Heart right ventricle (tissue), 16 donors: ENCODE results near the gene MMP24. TPM values are rescaled to one million over a fixed set of nuclear protein-coding genes. Genes with fewer than 3 reads are reported as not detected.

Experiments used
- ATAC-seq, 8 donors: fragments of 200-7000 bp; cut with Tn5 transposase; one replicate each; pipeline ENCODE4 v1.9.1; 2020; ENCODE audit warnings: mild to moderate bottlenecking in 8 of 8, moderate library complexity in 8 of 8, moderate number of reproducible peaks in 1 of 8
- DNase-seq, 2 donors: peaks; one replicate each; pipeline ENCODE4 v3.0.0-alpha.2; 2020
- H3K27ac ChIP-seq, 10 donors: fragments of 200-600 bp; sonication (generic) in 2 of 10; one replicate each; pipeline versions ENCODE4 v1.5.0 to v1.8.0; 2020 to 2022; ENCODE audit warnings: mild to moderate bottlenecking in 3 of 10
- H3K27me3 ChIP-seq, 7 donors: fragments of 200-600 bp; one replicate each; pipeline ENCODE4 v1.8.0; 2021 to 2022; ENCODE audit warnings: mild to moderate bottlenecking in 2 of 7
- H3K36me3 ChIP-seq, 9 donors: fragments of 200-600 bp; sonication (generic) in 1 of 9; one replicate each; pipeline versions ENCODE4 v1.5.0 to v1.8.0; 2020 to 2022; ENCODE audit warnings: mild to moderate bottlenecking in 2 of 9
- H3K4me1 ChIP-seq, 9 donors: fragments of 200-600 bp; sonication (generic) in 1 of 9; one replicate each; pipeline versions ENCODE4 v1.5.0 to v1.8.0; 2020 to 2022; ENCODE audit warnings: mild to moderate bottlenecking in 4 of 9
- H3K4me3 ChIP-seq, 10 donors: fragments of 200-600 bp; sonication (generic) in 2 of 10; one replicate each; pipeline versions ENCODE4 v1.5.0 to v1.8.0; 2020 to 2022; ENCODE audit warnings: mild to moderate bottlenecking in 7 of 10, moderate library complexity in 2 of 10
- H3K9me3 ChIP-seq, 11 donors: fragments of 200-600 bp in 10 of 11; sonication (generic) in 2 of 11; one replicate each; pipeline versions ENCODE4 v1.5.0 to v1.8.0; 2013 to 2022; ENCODE audit warnings: mild to moderate bottlenecking in 2 of 11, control low read depth in 1 of 11, moderate library complexity in 1 of 11
- CTCF ChIP-seq, 9 donors: fragments of 200-600 bp; sonication (generic) in 2 of 9; IDR thresholded peaks; one replicate each; pipeline versions ENCODE4 v1.5.0 to v1.8.0; 2021 to 2022; ENCODE audit warnings: antibody characterized with exemption in 9 of 9, mild to moderate bottlenecking in 5 of 9, moderate library complexity in 1 of 9
- WGBS, 2 donors: extraction: QIAGEN DNeasy Blood & Tissue Kit; methylation state at CpG; one replicate each; pipeline ENCODE4 v1.1.7; 2013; ENCODE audit warnings: inconsistent platforms in 1 of 2; 5-methylcytosine and 5-hydroxymethylcytosine counted together
- intact Hi-C, 10 donors: fragments of 100-400 bp; cut with DNase I; formaldehyde crosslinking; loops; one replicate each; pipeline versions ENCODE4 v1.11.1 to v1.14.2; 2022
- polyA plus RNA-seq, 2 donors: library from polyadenylated mRNA; stranded (reverse); fragments of 200-250 nt; gene quantifications; one replicate each; pipeline ENCODE4 v1.2.3, GENCODE V29; 2013
- total RNA-seq, 10 donors: library from RNA; stranded (reverse); fragmentation: NEBNext Ultra II Directional in 3 of 10; extraction: Animal tissue kit (Norgen Biotek cat#: 25700) in 3 of 10; gene quantifications; one replicate each; pipeline versions ENCODE4 v1.2.1 to v1.2.4, GENCODE V29; 2021 to 2023
- donor health status: Arrhythmogenic right ventricular cardiomyopathy.
- donor health status: ischemic (EF 13 %, LVEDD 7.1; RV severe dilation, severe dysfunction).
- donor health status: healthy with polysubstance abuse.
- donor health status: DM: no; HTN: yes; CAD: no.
- donor health status: DM: no; HTN: no; CAD: no.
- donor health status: ischemic (EF 25% LVEDD 6.9; RV normal size, moderate dysfunction).
- donor health status: ischemic (EF 25% LVEDD 5.7; RV mildly dilated, moderate dysfunction).
- donor health status: healthy.
- donor health status: DM: yes; HTN: yes; CAD: no.
- donor health status: Ischemic cardiomyopathy.
- donor health status: ischemic (EF 35%, LVEDD 5.7; RV mildly dilated, moderate dysfunction).
- donor health status: nonischemic (EF 11% LVEDD 7.7; RV severe dilation, severe dysfunction).
- donor health status: DM: yes; HTN: yes; CAD: no.
- donor health status: PGD.
- donor health status: ischemic (EF 29% LVEDD 5.4; RV normal size, mild dysfunction).
- donor health status: nonischemic (EF 23%, LVEDD 6.1; RV moderate dilation, normal function).

MMP24 gene
- total and polyA plus RNA-seq, 12 donors = 0.09 to 1.2 (median 0.22) TPM; not detected in 1

GRCh38 chr20:35277531-35278395 lies 51.3 kb downstream of the MMP24 start, which contains the start of gene MMP24OS:
Gene MMP24OS, minus strand, starts transcription at chr20:35278122. Its CDS starts 193 bp downstream, at chr20:35277929.
- Histone ChIP-seq H3K9me3 (no peaks in the 10 kb centered on the region), H3K27ac (peak within 1 kb of the TSS; percentile 96 to 99 (median 98)), H3K4me1 (peaks cover 3 to 41% (median 16%) of the 10 kb centered on the region in 9 donors), H3K4me3 (peak within 1 kb of the TSS; percentile 56 to 89 (median 80)), H3K36me3 (peaks cover 0 to 81% (median 11%) of the 10 kb centered on the region in 9 donors), H3K27me3 (no peaks in the 10 kb centered on the region)
- intact Hi-C loops = loop anchor here in 7 of 10 donors (5.0 to 10.0 kb wide), 5 partner anchors 130 to 453 kb away; partner anchors contain the start of genes EDEM2 (in 2 of the 7) and NCOA6 (in 1 of the 7)
- DNase-seq (peak; percentile 89 to 93), ATAC-seq (peak; percentile 91 to 97 (median 96))
- TF ChIP-seq CTCF (IDR thresholded peaks at IDR 0.05) = peak in 5 of 9 donors; percentile 20 to 49 (median 40)
- 0 to 1% methylated on average over 61 to 76 of the region's 76 CpGs for WGBS, 2 donors

- TF ChIP-seq CTCF (IDR thresholded peaks at IDR 0.05) = no peak
- DNase-seq = no peak
- Histone ChIP-seq H3K9me3 (no peaks in the 10 kb centered on the region), H3K4me1 (peaks cover 10 to 48% (median 28%) of the 10 kb centered on the region in 9 donors), H3K4me3 (no peak overlapping the region), H3K36me3 (peaks cover 0 to 79% (median 11%) of the 10 kb centered on the region in 9 donors), H3K27ac (peak overlapping the region in 5 of 10 donors; percentile 97 to 99 (median 99)), H3K27me3 (no peaks in the 10 kb centered on the region)
- intact Hi-C loops = loop anchor here in 7 of 10 donors (5.0 to 10.0 kb wide), 5 partner anchors 132 to 454 kb away; partner anchors contain the start of genes EDEM2 (in 2 of the 7) and NCOA6 (in 1 of the 7)
- no peak for ATAC-seq
- WGBS, 2 donors = 83 to 85% methylated on average over 5 of the region's 5 CpGs
These were observed 52.5 kb downstream of the MMP24 start for GRCh38 chr20:35279040-35279439.

GRCh38 chr20:35279533-35280174 lies 53.2 kb downstream of the MMP24 start:
- Histone ChIP-seq H3K4me3 (no peak overlapping the region), H3K4me1 (peaks cover 10 to 46% (median 28%) of the 10 kb centered on the region in 9 donors), H3K27me3 (no peaks in the 10 kb centered on the region), H3K27ac (peak overlapping the region in 1 of 10 donors; percentile 99), H3K9me3 (no peaks in the 10 kb centered on the region), H3K36me3 (peaks cover 0 to 72% (median 11%) of the 10 kb centered on the region in 9 donors)
- ATAC-seq (no peak), DNase-seq (no peak)
- intact Hi-C loops = loop anchor here in 7 of 10 donors (5.0 to 10.0 kb wide), 5 partner anchors 132 to 455 kb away; partner anchors contain the start of genes EDEM2 (in 2 of the 7) and NCOA6 (in 1 of the 7)
- 92% methylated on average over 7 of the region's 7 CpGs for whole genome bisulfite sequencing, 2 donors
- no peak for TF ChIP-seq CTCF (IDR thresholded peaks at IDR 0.05)

GRCh38 chr20:35280523-35280922 lies 54.0 kb downstream of the MMP24 start:
- no peak for ATAC-seq
- H3K4me1 ChIP-seq = peaks cover 10 to 52% (median 34%) of the 10 kb centered on the region in 9 donors

More at GRCh38 chr20:35280523-35280922, 54.0 kb downstream of the MMP24 start:
- H3K4me3 ChIP-seq = no peak overlapping the region
- H3K36me3 ChIP-seq = peaks cover 0 to 64% (median 11%) of the 10 kb centered on the region in 9 donors
- H3K27me3 ChIP-seq = no peaks in the 10 kb centered on the region
- no peak overlapping the region for H3K27ac ChIP-seq
- no peaks in the 10 kb centered on the region for H3K9me3 ChIP-seq
- no peak for DNase-seq
- no peak for TF ChIP-seq CTCF (IDR thresholded peaks at IDR 0.05)
- 95 to 96% methylated on average over 6 of the region's 6 CpGs for WGBS, 2 donors
- intact Hi-C loops = no loop called here
